Stimulated activated naive B cell treated with anti-CD40 and anti-IgM and Interleukin-4, amounts not matched to agents 10 μg/mL and 1 μg/mL and 100 μg/mL, for 72 hours (primary cell): ENCODE results near the gene SETD3.

Experiments
- ATAC-seq, 2 donors: fragments of 150-1000 bp; cut with Tn5 transposase; replicated peaks; 2 replicates each; pipeline ENCODE4 v1.10.0; 2021; ENCODE audit warnings: moderate library complexity in 1 of 2
- DNase-seq: peaks from one replicate; pipeline ENCODE4 v3.0.0; 2021
- H3K27ac Mint-ChIP-seq: one replicate; pipeline ENCODE4 v1.8.0; 2022; ENCODE audit warnings: mild to moderate bottlenecking, mixed read lengths
- H3K27me3 Mint-ChIP-seq, 2 donors: one replicate each; pipeline ENCODE4 v1.8.0; 2022; ENCODE audit warnings: mixed read lengths in 2 of 2
- H3K36me3 Mint-ChIP-seq, 2 donors: one replicate each; pipeline ENCODE4 v1.8.0; 2022; ENCODE audit warnings: mixed read lengths in 2 of 2, mild to moderate bottlenecking in 1 of 2
- H3K4me1 Mint-ChIP-seq, 2 donors: one replicate each; pipeline ENCODE4 v1.8.0; 2022; ENCODE audit warnings: mixed read lengths in 2 of 2, mild to moderate bottlenecking in 1 of 2
- H3K4me3 Mint-ChIP-seq, 2 donors: one replicate each; pipeline ENCODE4 v1.8.0; 2022; ENCODE audit warnings: mild to moderate bottlenecking in 2 of 2, mixed read lengths in 2 of 2, moderate library complexity in 1 of 2
- H3K9me3 Mint-ChIP-seq, 2 donors: one replicate each; pipeline ENCODE4 v1.8.0; 2022; ENCODE audit warnings: mixed read lengths in 2 of 2, mild to moderate bottlenecking in 1 of 2

The SETD3 gene

DNA sequence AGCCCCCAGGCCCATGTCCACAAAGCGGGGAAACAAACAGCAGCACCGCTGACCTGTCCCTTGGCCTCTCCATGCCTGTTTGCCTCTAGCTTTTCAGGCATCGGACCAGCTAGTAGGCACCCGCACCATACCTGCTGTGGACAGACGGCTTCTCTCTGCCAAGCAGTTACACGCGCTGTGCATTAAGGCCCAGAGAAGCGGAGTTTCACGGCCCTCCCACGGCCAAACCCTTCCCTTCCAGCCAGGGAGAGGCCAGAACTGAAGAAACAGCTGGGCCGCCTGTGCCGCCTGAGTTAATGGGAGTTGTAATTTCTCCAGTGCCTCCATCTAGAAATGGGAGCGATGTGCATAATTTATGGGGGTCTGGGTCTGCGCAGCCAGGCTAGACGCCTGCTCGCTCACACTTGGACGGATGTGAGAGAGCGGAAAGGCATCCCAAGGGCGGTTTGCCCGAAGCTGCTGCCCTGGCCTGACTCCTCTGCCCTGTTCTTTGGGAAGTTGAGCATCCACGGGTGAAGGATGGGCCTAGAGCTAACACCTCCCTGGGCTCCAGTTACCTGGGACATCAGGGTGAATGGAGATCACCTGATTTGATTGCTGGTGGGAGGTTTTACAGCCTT lies 119.0 kb downstream of the SETD3 start:
- DNase-seq, result no peak
- H3K9me3 Mint-ChIP-seq, result no peaks in the 10 kb centered on the region

DNA sequence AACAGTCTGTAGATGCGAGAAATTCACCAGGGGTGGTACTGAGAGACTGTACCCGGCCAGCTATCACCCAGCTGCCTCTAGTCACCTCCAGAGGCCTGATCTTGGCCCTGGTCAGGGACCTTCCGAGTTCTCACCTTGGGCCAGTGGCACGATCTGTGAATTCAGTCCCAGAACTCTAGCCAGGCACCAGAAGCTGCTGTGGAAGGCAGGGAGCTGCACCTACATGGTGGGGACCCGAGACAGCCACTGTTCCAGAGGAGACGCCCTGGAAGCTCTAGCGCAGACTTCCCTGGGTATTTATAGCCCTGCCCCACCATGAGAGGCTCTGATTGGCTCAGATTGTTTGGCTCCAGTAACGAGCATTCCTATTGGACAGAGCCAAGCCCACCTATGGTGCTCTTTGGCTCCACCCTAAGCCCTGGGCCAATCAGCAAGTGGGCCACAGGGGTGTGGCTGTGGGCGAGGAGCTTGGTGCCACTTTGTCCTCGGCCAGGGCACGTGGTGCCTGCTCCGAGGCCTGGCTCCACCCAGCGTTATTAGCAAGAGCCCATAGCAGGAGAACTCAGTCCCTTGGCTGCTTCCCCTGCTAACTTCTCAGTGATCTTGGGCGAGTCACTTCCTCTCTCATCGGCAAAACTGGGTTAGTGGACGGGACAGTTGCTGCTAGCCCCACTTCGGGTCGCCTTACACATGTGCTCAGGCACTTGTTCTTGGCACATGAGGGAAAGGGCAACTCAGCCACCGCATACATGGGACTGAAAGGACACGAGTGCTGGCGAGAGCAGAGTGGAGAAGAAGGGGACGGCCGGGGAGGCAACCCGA lies 119.7 kb downstream of the SETD3 start:
- no peak for ATAC-seq
- H3K27me3 Mint-ChIP-seq, result peaks cover 0 to 15% of the 10 kb centered on the region in 2 donors
- H3K36me3 Mint-ChIP-seq, result no peaks in the 10 kb centered on the region
- H3K4me1 Mint-ChIP-seq, result no peaks in the 10 kb centered on the region
- H3K9me3 Mint-ChIP-seq, result no peaks in the 10 kb centered on the region
- no peak for DNase-seq
- no peak overlapping the region for H3K4me3 Mint-ChIP-seq
- no peak overlapping the region for H3K27ac Mint-ChIP-seq

More for the DNA sequence above, 119.0 kb downstream of the SETD3 start:
- no peak for ATAC-seq
- Mint-ChIP-seq H3K27ac (no peak overlapping the region), H3K4me3 (no peak overlapping the region), H3K27me3 (peaks cover 0 to 14% of the 10 kb centered on the region in 2 donors), H3K36me3 (no peaks in the 10 kb centered on the region), H3K4me1 (no peaks in the 10 kb centered on the region)

DNA sequence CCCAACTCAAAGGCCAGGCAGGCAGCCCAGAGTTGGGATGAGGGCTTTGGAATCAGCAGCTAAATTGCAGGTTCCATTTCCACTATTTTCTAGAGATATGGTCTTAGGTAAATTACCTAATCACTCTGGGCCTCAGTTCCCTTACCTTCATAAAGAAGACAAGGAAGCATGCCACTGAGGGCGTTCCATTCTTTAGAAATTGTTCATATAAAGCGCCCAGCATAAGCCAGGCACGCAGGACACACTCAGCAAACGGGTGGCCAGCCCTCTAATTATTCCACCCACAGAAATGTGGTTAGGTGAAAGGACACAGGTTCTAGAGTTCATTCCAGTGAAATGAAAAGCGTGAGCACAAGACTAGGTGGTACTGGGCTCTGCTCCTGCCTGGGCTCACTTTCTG lies 120.8 kb downstream of the SETD3 start:
- no peak for ATAC-seq
- peaks cover 0 to 15% of the 10 kb centered on the region in 2 donors for H3K27me3 Mint-ChIP-seq

DNA sequence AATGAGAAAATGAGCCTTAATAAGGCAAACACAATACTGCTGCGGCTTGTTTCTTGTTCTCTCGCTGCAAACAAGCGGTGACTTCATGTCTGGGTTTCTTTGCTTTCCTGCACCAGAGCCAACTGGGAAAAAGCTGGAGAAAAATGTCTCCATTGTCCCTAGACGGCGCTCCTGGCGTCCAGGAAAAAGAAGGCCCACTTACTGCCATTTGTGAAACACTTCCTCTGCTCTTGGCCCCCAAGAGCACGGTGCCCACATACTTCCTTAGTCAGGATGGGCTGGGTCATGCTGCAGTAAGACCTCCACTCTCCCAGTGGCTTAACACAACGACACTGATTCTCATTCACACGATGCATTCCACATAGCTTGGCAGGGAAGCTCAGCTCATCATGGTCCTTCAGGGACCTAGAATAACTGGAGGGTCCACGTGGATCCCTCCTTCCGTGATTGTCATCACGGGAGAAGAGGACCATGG lies 122.7 kb downstream of the SETD3 start:
- DNase-seq (no peak), ATAC-seq (no peak)
- H3K4me1 Mint-ChIP-seq, result no peaks in the 10 kb centered on the region
- no peak overlapping the region for H3K4me3 Mint-ChIP-seq
- no peaks in the 10 kb centered on the region for H3K9me3 Mint-ChIP-seq
- H3K27me3 Mint-ChIP-seq, result peaks cover 0 to 14% of the 10 kb centered on the region in 2 donors
- no peaks in the 10 kb centered on the region for H3K36me3 Mint-ChIP-seq
- no peak overlapping the region for H3K27ac Mint-ChIP-seq

More for the DNA sequence above, 120.8 kb downstream of the SETD3 start:
- Mint-ChIP-seq H3K9me3 (no peaks in the 10 kb centered on the region), H3K4me3 (no peak overlapping the region), H3K36me3 (no peaks in the 10 kb centered on the region), H3K27ac (no peak overlapping the region), H3K4me1 (no peaks in the 10 kb centered on the region)
- no peak for DNase-seq

DNA sequence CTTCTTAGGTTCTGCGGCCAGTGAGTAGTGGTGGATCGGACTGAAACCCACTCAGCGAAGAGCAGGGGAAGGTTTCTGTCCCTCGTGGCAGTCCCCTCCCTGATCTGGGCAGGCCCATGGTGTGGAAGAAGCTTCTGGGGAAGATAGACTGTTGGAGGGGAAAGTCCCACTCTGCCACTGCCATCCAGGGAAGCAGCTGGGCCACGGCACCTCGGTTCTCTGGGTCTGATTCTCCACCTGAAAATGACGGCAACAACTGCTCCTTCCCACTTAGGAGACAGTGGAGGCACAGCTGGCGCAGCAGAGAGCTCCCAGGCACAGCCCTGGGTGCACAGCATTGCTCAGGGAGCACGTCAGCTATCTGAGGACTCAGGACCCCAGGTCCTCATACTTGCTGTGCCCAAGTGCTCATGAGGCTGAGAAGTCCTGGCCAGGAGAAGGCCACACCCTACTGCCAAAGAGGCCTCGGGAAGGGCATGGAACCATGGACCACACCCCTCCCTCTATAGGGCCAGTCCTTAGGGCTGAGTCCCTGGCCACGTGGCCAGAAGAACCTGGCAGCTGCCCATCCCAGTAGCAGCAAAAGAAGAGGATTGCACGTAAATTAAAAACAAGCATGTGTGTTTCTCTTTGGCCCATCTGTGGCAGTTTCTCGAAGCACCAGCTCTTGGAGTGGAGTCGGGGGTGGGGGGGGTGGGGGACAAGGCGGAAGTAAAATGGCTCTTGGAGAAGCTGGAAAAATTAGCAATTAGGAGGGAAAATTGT lies 123.3 kb downstream of the SETD3 start:
- ATAC-seq, result no peak

DNA sequence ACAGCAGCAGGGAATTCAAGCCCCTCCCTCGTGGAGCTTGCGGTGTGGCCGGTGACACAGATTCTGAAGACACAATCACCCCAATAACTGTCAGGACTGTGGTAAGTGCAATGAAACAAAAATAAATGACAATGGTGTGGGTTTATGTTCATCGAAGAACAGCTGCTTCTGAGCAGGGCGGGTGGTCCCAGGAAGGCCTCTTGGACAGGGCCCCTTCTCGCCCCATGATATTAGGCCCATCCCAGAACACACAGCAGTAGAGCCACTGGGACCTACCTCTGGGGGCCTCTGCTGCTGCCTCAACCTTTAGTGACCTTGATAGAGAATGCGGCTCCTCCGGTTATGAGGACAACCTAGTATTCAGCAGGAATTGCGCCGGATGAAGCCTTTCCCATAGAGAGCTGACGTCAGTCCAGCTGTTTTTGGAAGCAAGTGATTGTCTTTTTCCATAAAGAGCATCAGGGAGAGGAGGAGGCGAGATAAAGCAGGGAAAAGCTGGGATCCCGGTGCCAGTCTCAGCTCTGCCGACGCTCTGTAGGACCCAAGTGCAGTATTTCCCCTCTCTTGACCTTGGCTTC lies 124.5 kb downstream of the SETD3 start:
- H3K27ac Mint-ChIP-seq, result no peak overlapping the region
- H3K36me3 Mint-ChIP-seq, result no peaks in the 10 kb centered on the region
- H3K27me3 Mint-ChIP-seq, result peaks cover 4 to 25% of the 10 kb centered on the region in 2 donors
- no peaks in the 10 kb centered on the region for H3K4me1 Mint-ChIP-seq
- no peak for ATAC-seq
- no peaks in the 10 kb centered on the region for H3K9me3 Mint-ChIP-seq
- H3K4me3 Mint-ChIP-seq, result no peak overlapping the region
- DNase-seq, result no peak

More for the DNA sequence above, 123.3 kb downstream of the SETD3 start:
- H3K27ac Mint-ChIP-seq, result no peak overlapping the region
- no peak for DNase-seq
- no peaks in the 10 kb centered on the region for H3K4me1 Mint-ChIP-seq
- H3K27me3 Mint-ChIP-seq, result peaks cover 4 to 20% of the 10 kb centered on the region in 2 donors
- no peaks in the 10 kb centered on the region for H3K9me3 Mint-ChIP-seq
- no peak overlapping the region for H3K4me3 Mint-ChIP-seq
- H3K36me3 Mint-ChIP-seq, result no peaks in the 10 kb centered on the region

DNA sequence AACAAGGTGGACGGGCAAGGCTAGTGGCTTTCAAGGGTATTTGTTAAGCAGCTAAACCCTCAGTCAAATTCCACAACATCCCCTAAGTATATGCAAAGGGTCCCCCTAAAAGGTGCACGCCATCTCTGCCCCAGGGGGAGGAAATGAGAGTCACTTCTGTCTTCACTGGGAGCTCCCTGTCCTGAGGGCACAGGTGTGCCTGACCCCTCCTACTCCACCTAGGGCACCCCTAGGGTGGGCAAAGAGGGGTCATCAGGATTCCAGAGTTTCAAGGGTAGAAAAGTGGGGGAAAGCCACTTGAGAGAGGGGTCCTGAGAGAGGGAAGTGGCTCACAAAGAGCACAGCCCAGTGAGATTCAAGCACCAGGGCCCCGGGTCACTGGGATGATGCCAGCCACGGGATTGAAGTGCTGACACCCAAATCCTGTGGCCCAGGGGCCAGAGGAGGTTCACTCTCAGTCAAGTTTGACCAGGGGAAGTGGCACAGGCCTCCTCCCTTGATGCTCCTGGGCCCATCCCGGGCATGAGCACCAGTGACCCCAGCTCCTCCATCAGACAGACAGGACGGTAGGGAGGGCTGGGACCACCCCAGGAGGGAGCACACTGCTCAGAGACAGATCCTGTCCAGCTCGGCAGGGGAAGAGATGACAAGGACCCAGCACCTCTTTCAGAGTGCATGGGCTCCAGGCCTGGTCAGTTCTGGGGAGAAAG lies 126.3 kb downstream of the SETD3 start:
- Mint-ChIP-seq H3K27ac (no peak overlapping the region), H3K36me3 (no peaks in the 10 kb centered on the region), H3K27me3 (peaks cover 4 to 25% of the 10 kb centered on the region in 2 donors), H3K9me3 (no peaks in the 10 kb centered on the region), H3K4me3 (no peak overlapping the region), H3K4me1 (no peaks in the 10 kb centered on the region)
- DNase-seq (no peak), ATAC-seq (no peak)

DNA sequence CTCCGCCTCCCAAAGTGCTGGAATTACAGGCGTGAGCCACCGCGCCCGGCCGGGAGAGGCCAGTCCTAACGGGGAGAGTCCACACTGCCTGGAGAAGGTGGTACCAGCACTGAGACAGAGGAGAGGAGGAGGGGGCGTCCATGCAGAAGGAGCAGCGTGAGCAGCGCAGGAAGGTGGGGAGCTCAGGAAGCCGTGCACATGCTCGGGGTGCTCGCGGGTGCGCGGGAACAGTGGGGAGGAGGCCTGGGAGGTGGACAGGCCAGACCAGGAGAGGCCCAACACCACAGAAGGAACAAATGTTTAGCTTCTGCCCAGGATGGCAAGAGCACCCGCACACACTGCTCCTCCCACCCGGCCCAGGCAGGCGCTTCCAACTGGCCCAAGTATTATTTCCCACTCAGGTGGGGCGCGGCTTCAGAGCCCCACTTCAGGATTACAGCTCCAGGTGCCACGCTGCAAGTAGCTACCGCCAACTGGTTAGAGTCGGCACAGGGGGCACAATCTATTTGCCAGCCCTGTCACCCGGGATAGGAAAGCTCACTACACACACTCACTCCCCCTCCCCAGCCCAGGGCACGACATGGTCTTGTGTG lies 127.9 kb downstream of the SETD3 start:
- no peak overlapping the region for H3K4me3 Mint-ChIP-seq
- peaks cover 7 to 28% of the 10 kb centered on the region in 2 donors for H3K27me3 Mint-ChIP-seq
- DNase-seq, result no peak
- ATAC-seq, result no peak
- H3K36me3 Mint-ChIP-seq, result no peaks in the 10 kb centered on the region
- H3K4me1 Mint-ChIP-seq, result no peaks in the 10 kb centered on the region
- no peaks in the 10 kb centered on the region for H3K9me3 Mint-ChIP-seq
- no peak overlapping the region for H3K27ac Mint-ChIP-seq

DNA sequence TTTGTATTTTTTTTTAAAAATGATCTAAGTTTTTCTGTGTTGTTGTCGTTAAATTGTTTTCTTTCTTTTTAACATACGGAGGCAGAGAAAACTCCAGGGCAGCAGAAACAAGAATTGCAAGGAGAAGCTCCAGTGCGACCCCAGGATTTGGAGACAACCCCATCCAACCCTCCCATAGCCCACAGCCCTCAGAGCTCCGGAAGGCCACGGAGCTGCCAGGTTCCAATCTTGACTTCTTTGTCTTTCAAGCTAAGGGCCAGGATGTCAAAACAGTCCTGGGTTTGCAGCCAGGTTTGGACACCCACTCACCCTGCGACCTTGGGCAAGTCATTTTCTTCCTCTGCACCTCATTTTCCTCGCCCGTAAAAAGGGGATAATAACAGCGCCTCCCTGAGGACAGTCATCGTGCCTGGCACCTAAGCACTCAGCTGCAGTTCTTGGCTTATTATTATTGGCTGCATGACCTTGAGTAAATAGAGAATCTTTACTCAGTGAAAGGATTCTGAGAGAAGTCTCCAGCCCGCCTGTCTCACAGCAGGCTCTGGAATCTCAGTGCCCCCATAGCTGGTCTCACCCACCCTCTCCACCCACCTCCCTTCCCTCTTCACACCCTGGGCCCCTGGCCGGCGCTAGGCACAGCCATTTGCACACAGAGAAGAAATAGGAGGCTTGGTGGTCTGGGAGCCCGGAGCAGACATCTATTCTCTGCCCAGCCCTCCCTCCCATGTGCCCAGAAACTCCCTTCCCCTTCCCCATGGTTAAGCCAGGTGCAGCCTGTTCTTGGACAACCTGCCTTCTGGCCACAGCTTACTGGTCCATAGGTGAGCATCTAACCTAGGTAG lies 129.3 kb downstream of the SETD3 start:
- no peak overlapping the region for H3K4me3 Mint-ChIP-seq
- peaks cover 11 to 24% of the 10 kb centered on the region in 2 donors for H3K27me3 Mint-ChIP-seq
- no peaks in the 10 kb centered on the region for H3K4me1 Mint-ChIP-seq
- no peak overlapping the region for H3K27ac Mint-ChIP-seq
- H3K9me3 Mint-ChIP-seq, result no peaks in the 10 kb centered on the region
- no peak for ATAC-seq
- no peak for DNase-seq
- H3K36me3 Mint-ChIP-seq, result no peaks in the 10 kb centered on the region

DNA sequence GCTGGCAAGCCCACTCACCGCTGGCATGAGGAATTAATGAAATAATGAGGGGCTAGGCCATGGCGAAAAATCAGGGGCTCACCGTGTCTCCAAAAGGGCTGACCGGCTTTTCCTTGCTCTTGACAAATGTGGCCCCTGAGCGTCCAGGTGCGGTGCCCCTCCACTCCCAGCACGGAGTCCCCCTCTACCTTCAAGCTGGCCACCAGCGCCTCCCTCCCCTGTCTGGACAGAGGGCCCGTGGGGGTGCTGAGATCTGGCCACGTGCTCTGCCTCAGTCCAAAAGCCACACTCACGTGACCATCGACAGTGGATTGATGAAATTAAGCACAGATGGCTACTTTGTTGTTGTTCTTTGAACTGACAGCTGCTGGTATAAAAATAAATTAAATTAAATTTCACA lies 129.9 kb downstream of the SETD3 start:
- Mint-ChIP-seq H3K4me1 (no peaks in the 10 kb centered on the region), H3K27me3 (peaks cover 16 to 24% of the 10 kb centered on the region in 2 donors)
- ATAC-seq, result no peak

DNA sequence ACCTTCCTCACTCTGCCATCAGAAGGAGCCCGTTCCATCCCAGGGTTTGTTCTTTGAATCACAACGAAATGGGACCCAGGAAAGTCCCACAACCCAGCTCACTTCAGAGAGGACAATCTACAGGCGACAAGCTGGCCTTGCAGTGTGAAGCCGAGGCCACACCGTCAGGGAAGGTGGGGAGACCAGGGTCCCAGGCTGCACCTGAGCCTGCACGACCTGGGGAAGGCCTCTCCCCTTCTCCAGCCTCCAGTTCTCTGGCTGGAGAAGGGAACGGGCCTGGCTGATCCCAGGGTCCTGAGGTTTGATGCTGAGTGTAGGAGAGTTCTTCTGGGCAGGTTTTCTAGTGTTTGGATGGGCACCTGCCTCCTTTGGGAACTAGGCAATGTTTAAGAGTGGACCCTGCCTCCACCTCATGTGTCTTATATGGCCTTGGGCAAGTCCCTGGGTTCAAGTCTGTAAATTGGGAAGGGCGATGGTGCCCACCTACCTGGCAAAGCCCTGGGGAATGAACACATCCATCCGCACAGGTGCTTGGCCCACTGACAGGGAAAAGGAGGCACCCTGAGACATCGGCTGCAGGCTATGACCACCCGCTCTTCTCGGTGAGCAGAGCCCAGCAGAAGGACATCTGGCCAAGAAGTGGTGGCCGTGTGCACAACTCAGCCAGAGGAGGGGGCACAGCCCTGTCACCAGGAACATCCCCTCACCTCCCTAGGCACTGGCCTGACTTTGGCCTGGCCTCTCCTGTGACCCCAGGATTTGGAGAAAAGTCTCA lies 130.8 kb downstream of the SETD3 start:
- DNase-seq, result no peak
- no peak for ATAC-seq
- H3K36me3 Mint-ChIP-seq, result no peaks in the 10 kb centered on the region
- peaks cover 16 to 24% of the 10 kb centered on the region in 2 donors for H3K27me3 Mint-ChIP-seq
- no peaks in the 10 kb centered on the region for H3K4me1 Mint-ChIP-seq
- no peak overlapping the region for H3K27ac Mint-ChIP-seq
- H3K4me3 Mint-ChIP-seq, result no peak overlapping the region
- no peaks in the 10 kb centered on the region for H3K9me3 Mint-ChIP-seq

More for the DNA sequence above, 129.9 kb downstream of the SETD3 start:
- H3K9me3 Mint-ChIP-seq, result no peaks in the 10 kb centered on the region
- H3K4me3 Mint-ChIP-seq, result no peak overlapping the region
- no peaks in the 10 kb centered on the region for H3K36me3 Mint-ChIP-seq
- no peak for DNase-seq
- H3K27ac Mint-ChIP-seq, result no peak overlapping the region
